HL-60 (cell line): Measurements from ENCODE around the gene OR2H1.

Source experiments
- DNase-seq, 2 experiments: peaks; one replicate each; pipeline ENCODE4 v3.0.0-alpha.2; 2010 to 2020; ENCODE audit warnings: low read depth in 1 of 2, low spot score in 1 of 2
- H3K27ac ChIP-seq: fragments of 250-450 bp; sonication (Bioruptor Pico); replicated peaks from 2 replicates; pipeline ENCODE4 v1.5.1; 2020; ENCODE audit warnings: mild to moderate bottlenecking, moderate library complexity
- H3K27me3 ChIP-seq: fragments of 250-450 bp; sonication (Bioruptor Pico); 2 replicates; pipeline ENCODE4 v1.5.1; 2021; ENCODE audit warnings: mild to moderate bottlenecking, moderate library complexity; ENCODE audit not compliant: insufficient read depth, poor library complexity, severe bottlenecking
- H3K4me3 ChIP-seq: replicated peaks from 2 replicates; pipeline ENCODE4 v1.5.1; 2011; ENCODE audit warnings: mild to moderate bottlenecking, control low read depth, low read length; ENCODE audit not compliant: insufficient read depth
- CTCF ChIP-seq: IDR thresholded peaks from one replicate; pipeline ENCODE4 v1.5.1; 2011; ENCODE audit warnings: low read length, control low read depth, inconsistent platforms; ENCODE audit not compliant: insufficient read depth
- GABPA ChIP-seq: IDR thresholded peaks from 2 replicates; pipeline ENCODE4 v1.6.1; 2012; ENCODE audit warnings: low read depth
- POLR2AphosphoS5 ChIP-seq: IDR thresholded peaks from 2 replicates; pipeline ENCODE4 v1.6.1; 2012; ENCODE audit warnings: low read depth
- REST ChIP-seq: IDR thresholded peaks from 2 replicates; pipeline ENCODE4 v1.6.1; 2012; ENCODE audit warnings: low read depth; ENCODE audit not compliant: insufficient replicate concordance
- SPI1 ChIP-seq: IDR thresholded peaks from 2 replicates; pipeline ENCODE4 v1.6.1; 2012; ENCODE audit warnings: low read depth, mild to moderate bottlenecking, borderline replicate concordance

The OR2H1 gene

GRCh38 chr6:29506446-29507067, 49.6 kb downstream of the OR2H1 start:
- Histone ChIP-seq H3K27ac (no peak overlapping the region), H3K4me3 (no peak overlapping the region), H3K27me3 (no peaks in the 10 kb centered on the region)
- no peak for TF ChIP-seq POLR2AphosphoS5
- TF ChIP-seq REST = no peak
- no peak for TF ChIP-seq SPI1
- TF ChIP-seq GABPA = no peak
- TF ChIP-seq CTCF = no peak
- no peak for DNase-seq

DNA sequence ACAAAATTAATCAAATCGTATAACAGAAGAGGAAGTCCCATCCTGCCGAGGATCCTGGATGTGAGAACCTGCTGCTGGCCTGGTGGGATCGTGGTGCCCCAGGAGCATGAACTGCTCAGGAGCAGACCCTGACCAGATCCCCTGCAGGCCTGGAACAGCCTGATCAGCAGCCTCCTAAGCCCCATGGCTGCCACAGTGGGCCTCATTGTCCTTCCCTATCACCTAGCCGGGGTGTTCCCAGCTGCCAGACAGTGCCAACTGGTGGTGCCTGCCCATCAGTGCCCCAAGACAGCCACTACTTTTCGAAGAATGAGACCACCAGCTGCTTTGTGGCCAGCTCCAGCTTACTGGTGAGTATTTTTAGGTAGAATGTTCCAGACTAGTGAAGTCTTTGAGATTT, 50.4 kb downstream of the OR2H1 start:
- TF ChIP-seq REST (no peak), SPI1 (no peak), CTCF (no peak)
- DNase-seq = no peak
- H3K4me3 ChIP-seq = no peak overlapping the region
- H3K27me3 ChIP-seq = no peaks in the 10 kb centered on the region
- no peak overlapping the region for H3K27ac ChIP-seq

- TF ChIP-seq SPI1 = no peak
- no peak for TF ChIP-seq GABPA
- no peak for TF ChIP-seq CTCF
- no peak for TF ChIP-seq REST
- no peak for DNase-seq
- no peaks in the 10 kb centered on the region for H3K27me3 ChIP-seq
Observed at GRCh38 chr6:29509239-29509638, 52.3 kb downstream of the OR2H1 start.

More at GRCh38 chr6:29509239-29509638, 52.3 kb downstream of the OR2H1 start:
- no peak overlapping the region for H3K27ac ChIP-seq
- H3K4me3 ChIP-seq = no peak overlapping the region
